ENCODE data around the gene LDLRAD3.

Gene LDLRAD3

GRCh38 chr11:35981581-35981980, 37.7 kb downstream of the LDLRAD3 start:
- DNase-seq (ENCODE audit: low read depth): no peak
- in situ Hi-C loops (cut with HindIII; ENCODE audit: low sequenced_read_pairs): no loop called here
- no peak overlapping the region for H3K4me3 ChIP-seq (ENCODE audit: low read depth, low read length)

GRCh38 chr11:35982061-35982460, 38.2 kb downstream of the LDLRAD3 start:
- in situ Hi-C loops (cut with HindIII; ENCODE audit: low sequenced_read_pairs): no loop called here
- no peak for TF ChIP-seq CTCF (IDR thresholded peaks at IDR 0.05; ENCODE audit: low read depth, low read length, missing control alignments)
- no peak overlapping the region for H3K4me3 ChIP-seq (ENCODE audit: low read depth, low read length)
- no peak for DNase-seq (ENCODE audit: low read depth)

More at GRCh38 chr11:35981581-35981980, 37.7 kb downstream of the LDLRAD3 start:
- no peak for TF ChIP-seq CTCF (IDR thresholded peaks at IDR 0.05; ENCODE audit: low read depth, low read length, missing control alignments)

DNA sequence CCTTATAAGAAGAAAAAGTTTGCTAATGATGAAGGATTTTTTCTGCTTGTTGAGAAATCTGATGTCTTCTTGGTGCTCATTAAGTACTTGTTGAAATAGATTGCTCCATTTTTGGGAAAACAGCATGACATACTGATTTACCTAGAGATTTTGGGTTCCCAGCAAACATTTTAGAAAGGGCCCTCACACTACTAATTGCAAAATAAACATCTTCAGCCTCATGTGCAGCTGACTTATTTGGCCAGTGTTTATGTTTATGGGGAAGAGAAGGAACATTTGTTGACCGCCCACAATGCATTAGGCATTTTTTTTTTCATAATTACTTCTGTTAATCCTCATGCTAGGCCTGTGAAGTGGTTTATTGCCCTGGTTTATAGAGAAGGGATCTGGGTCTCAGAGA, 40.1 kb downstream of the LDLRAD3 start:
- H3K4me3 ChIP-seq (ENCODE audit: low read depth, low read length): no peak overlapping the region
- no peak for DNase-seq (ENCODE audit: low read depth)
- in situ Hi-C loops (cut with HindIII; ENCODE audit: low sequenced_read_pairs): no loop called here
- TF ChIP-seq CTCF (IDR thresholded peaks at IDR 0.05; ENCODE audit: low read depth, low read length, missing control alignments): no peak

GRCh38 chr11:35986947-35987346, 43.1 kb downstream of the LDLRAD3 start:
- no peak overlapping the region for H3K4me3 ChIP-seq (ENCODE audit: low read depth, low read length)
- DNase-seq (ENCODE audit: low read depth): no peak
- in situ Hi-C loops (cut with HindIII; ENCODE audit: low sequenced_read_pairs): no loop called here
- TF ChIP-seq CTCF (IDR thresholded peaks at IDR 0.05; ENCODE audit: low read depth, low read length, missing control alignments): no peak

DNA sequence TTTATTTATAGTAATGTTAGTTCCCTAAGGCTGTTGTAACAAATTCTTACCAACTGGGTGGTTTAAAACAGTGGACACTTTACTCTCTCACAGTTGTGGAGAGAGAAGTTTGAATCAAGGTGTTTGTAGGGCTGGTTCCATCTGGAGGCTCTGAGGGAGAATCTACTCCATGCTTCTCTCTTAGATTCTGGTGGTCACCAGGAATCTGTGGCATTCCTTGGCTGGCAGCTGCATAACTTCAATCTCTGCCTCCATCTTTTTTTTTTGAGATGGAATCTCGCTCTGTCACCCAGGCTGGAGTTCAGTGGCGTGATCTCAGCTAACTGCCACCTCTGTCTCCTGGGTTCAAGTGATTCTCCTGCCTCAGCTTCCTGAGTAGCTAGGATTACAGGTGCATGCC, 46.3 kb downstream of the LDLRAD3 start:
- no peak for TF ChIP-seq CTCF (IDR thresholded peaks at IDR 0.05; ENCODE audit: low read depth, low read length, missing control alignments)
- DNase-seq (ENCODE audit: low read depth): no peak
- H3K4me3 ChIP-seq (ENCODE audit: low read depth, low read length): no peak overlapping the region
- in situ Hi-C loops (cut with HindIII; ENCODE audit: low sequenced_read_pairs): no loop called here

DNA sequence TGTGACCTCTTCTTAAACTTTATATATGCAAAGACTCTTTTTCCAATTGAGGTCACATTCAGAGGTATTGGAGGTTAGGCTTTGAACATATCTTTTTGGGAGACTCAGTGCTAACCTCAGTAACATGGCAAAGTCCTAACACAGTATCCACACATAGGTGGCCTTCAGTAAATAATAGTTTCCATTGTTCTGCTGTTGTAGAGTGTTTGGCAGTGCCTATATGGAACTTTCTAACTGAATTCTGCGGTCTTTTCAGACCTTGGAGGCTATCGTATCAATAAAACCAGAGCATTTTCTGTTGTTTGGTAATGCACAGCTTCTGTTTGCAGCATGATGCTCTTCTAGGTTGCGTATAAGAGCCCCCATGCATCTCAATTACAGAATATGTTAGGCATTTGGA, 47.0 kb downstream of the LDLRAD3 start:
- TF ChIP-seq CTCF (IDR thresholded peaks at IDR 0.05; ENCODE audit: low read depth, low read length, missing control alignments): no peak
- in situ Hi-C loops (cut with HindIII; ENCODE audit: low sequenced_read_pairs): no loop called here
- no peak for DNase-seq (ENCODE audit: low read depth)
- H3K4me3 ChIP-seq (ENCODE audit: low read depth, low read length): no peak overlapping the region

DNA sequence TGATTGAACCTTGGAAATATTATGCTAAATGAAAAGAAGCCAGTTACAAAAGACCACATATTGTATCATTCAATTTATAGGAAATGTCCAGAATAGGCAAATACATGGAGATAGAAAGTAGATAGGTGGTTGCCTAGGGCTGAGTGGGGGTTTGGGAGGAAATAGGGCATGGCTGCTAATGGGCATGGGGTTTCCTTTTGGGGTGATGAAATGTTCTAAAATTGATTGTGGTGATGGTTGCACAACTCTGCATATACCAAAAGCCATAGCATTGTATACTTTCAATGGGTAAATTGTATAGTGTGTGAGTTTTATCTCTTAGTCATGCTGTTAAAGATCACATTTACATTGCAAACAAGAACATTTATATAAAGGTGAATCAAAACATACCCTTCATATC, 48.7 kb downstream of the LDLRAD3 start:
- in situ Hi-C loops (cut with HindIII; ENCODE audit: low sequenced_read_pairs): no loop called here
- DNase-seq (ENCODE audit: low read depth): no peak
- no peak overlapping the region for H3K4me3 ChIP-seq (ENCODE audit: low read depth, low read length)
- no peak for TF ChIP-seq CTCF (IDR thresholded peaks at IDR 0.05; ENCODE audit: low read depth, low read length, missing control alignments)

All from astrocyte of the cerebellum (primary cell).